H9 (cell line): ENCODE measurements around the gene ALX4. TPM values are rescaled to one million over a fixed set of nuclear protein-coding genes. Genes with fewer than 3 reads are reported as not detected.

Source experiments
- DNase-seq: peaks from one replicate; pipeline ENCODE4 v3.0.0-alpha.2; 2017
- H2AFZ ChIP-seq: one replicate; pipeline ENCODE4 v1.6.1; 2013; ENCODE audit warnings: mild to moderate bottlenecking, low read length, control low read depth, moderate library complexity
- H2AK5ac ChIP-seq: 2 replicates; pipeline ENCODE4 v1.6.1; 2013; ENCODE audit warnings: low read length, control low read depth, mixed read lengths; ENCODE audit not compliant: insufficient read length
- H2BK120ac ChIP-seq: one replicate; pipeline ENCODE4 v1.6.1; 2013; ENCODE audit warnings: low read depth, mild to moderate bottlenecking, low read length, control low read depth, inconsistent platforms; ENCODE audit not compliant: poor library complexity, severe bottlenecking
- H2BK12ac ChIP-seq: 2 replicates; pipeline ENCODE4 v1.6.1; 2013; ENCODE audit warnings: low read length, control low read depth, mixed read lengths, low read depth; ENCODE audit not compliant: insufficient read length
- H2BK15ac ChIP-seq: 2 replicates; pipeline ENCODE4 v1.6.1; 2013; ENCODE audit warnings: low read depth, low read length, control low read depth
- H2BK20ac ChIP-seq: one replicate; pipeline ENCODE4 v1.6.1; 2013; ENCODE audit warnings: low read depth, mild to moderate bottlenecking, low read length, control low read depth, inconsistent platforms; ENCODE audit not compliant: poor library complexity, severe bottlenecking
- H2BK5ac ChIP-seq: 2 replicates; pipeline ENCODE4 v1.6.1; 2013; ENCODE audit warnings: low read length, control low read depth, mixed read lengths; ENCODE audit not compliant: insufficient read length
- H3K14ac ChIP-seq: 2 replicates; pipeline ENCODE4 v1.6.1; 2013; ENCODE audit warnings: low read length, control low read depth; ENCODE audit not compliant: insufficient read depth
- H3K18ac ChIP-seq: 2 replicates; pipeline ENCODE4 v1.6.1; 2013; ENCODE audit warnings: low read depth, mild to moderate bottlenecking, mixed read lengths, low read length, control low read depth; ENCODE audit not compliant: insufficient read length
- H3K23ac ChIP-seq: 2 replicates; pipeline ENCODE4 v1.6.1; 2013; ENCODE audit warnings: low read length, control low read depth, mixed read lengths, low read depth; ENCODE audit not compliant: insufficient read length
- H3K23me2 ChIP-seq: 2 replicates; pipeline ENCODE4 v1.6.1; 2013; ENCODE audit warnings: low read depth, mild to moderate bottlenecking, mixed read lengths, low read length, control low read depth; ENCODE audit not compliant: insufficient read length, poor library complexity, severe bottlenecking
- H3K27ac ChIP-seq: 2 replicates; pipeline ENCODE4 v1.5.1; 2013; ENCODE audit warnings: low read length, control low read depth, mixed read lengths, low read depth; ENCODE audit not compliant: insufficient read length
- H3K27me3 ChIP-seq: 2 replicates; pipeline ENCODE4 v1.6.1; 2013; ENCODE audit warnings: low read length, control low read depth, inconsistent platforms; ENCODE audit not compliant: insufficient read depth
- H3K4ac ChIP-seq: 2 replicates; pipeline ENCODE4 v1.6.1; 2013; ENCODE audit warnings: low read depth, mild to moderate bottlenecking, control low read depth, inconsistent platforms, low read length, moderate library complexity
- H3K4me1 ChIP-seq: 2 replicates; pipeline ENCODE4 v1.6.1; 2013; ENCODE audit warnings: low read length, control low read depth, inconsistent platforms; ENCODE audit not compliant: insufficient read depth
- H3K4me2 ChIP-seq: 2 replicates; pipeline ENCODE4 v1.6.1; 2013; ENCODE audit warnings: low read length, control low read depth, mixed read lengths; ENCODE audit not compliant: insufficient read length, insufficient read depth
- H3K56ac ChIP-seq: 2 replicates; pipeline ENCODE4 v1.6.1; 2013; ENCODE audit warnings: low read depth, mild to moderate bottlenecking, mixed read lengths, low read length, control low read depth; ENCODE audit not compliant: insufficient read length
- H3K79me1 ChIP-seq: 2 replicates; pipeline ENCODE4 v1.6.1; 2013; ENCODE audit warnings: low read depth, mild to moderate bottlenecking, moderate library complexity, low read length, control low read depth, inconsistent platforms; ENCODE audit not compliant: insufficient read depth, poor library complexity, severe bottlenecking
- H3K79me2 ChIP-seq: 2 replicates; pipeline ENCODE4 v1.6.1; 2013; ENCODE audit warnings: low read length, control low read depth, inconsistent platforms; ENCODE audit not compliant: insufficient read depth
- H3K9ac ChIP-seq: 2 replicates; pipeline ENCODE4 v1.6.1; 2013; ENCODE audit warnings: low read length, control low read depth, mixed read lengths; ENCODE audit not compliant: insufficient read length; ENCODE audit errors: extremely low read depth
- H3K9me3 ChIP-seq: one replicate; pipeline ENCODE4 v1.6.1; 2013; ENCODE audit warnings: low read depth, low read length, inconsistent platforms; ENCODE audit not compliant: control insufficient read depth
- H3T11ph ChIP-seq: one replicate; pipeline ENCODE4 v1.6.1; 2013; ENCODE audit warnings: mild to moderate bottlenecking, low read length, control low read depth, inconsistent platforms
- H4K20me1 ChIP-seq: one replicate; pipeline ENCODE4 v1.6.1; 2013; ENCODE audit not compliant: control insufficient read depth, insufficient read length, insufficient read depth
- H4K5ac ChIP-seq: 2 replicates; pipeline ENCODE4 v1.6.1; 2013; ENCODE audit warnings: low read depth, mild to moderate bottlenecking, mixed read lengths, low read length, control low read depth; ENCODE audit not compliant: insufficient read length
- H4K8ac ChIP-seq: replicated peaks from 2 replicates; pipeline ENCODE4 v1.6.1; 2013; ENCODE audit warnings: low read length, control low read depth, mixed read lengths, low read depth; ENCODE audit not compliant: insufficient read length
- H4K91ac ChIP-seq: 2 replicates; pipeline ENCODE4 v1.6.1; 2013; ENCODE audit warnings: low read depth, mild to moderate bottlenecking, moderate library complexity, mixed read lengths, low read length, control low read depth; ENCODE audit not compliant: insufficient read length
- H3K27ac Mint-ChIP-seq, 3 experiments: 2 replicates in 2 of 3; 3 replicates in 1 of 3; pipeline ENCODE4 v1.8.0; 2020 to 2021; ENCODE audit warnings: mixed read lengths in 3 of 3, mild to moderate bottlenecking in 1 of 3, moderate library complexity in 1 of 3
- H3K27me3 Mint-ChIP-seq: 2 replicates; pipeline ENCODE4 v1.8.0; 2021; ENCODE audit warnings: low read depth, mild to moderate bottlenecking, moderate library complexity, mixed read lengths
- H3K36me3 Mint-ChIP-seq, 3 experiments: 2 replicates in 2 of 3; 3 replicates in 1 of 3; pipeline ENCODE4 v1.8.0; 2020 to 2021; ENCODE audit warnings: low read depth in 3 of 3, mixed read lengths in 3 of 3; ENCODE audit not compliant: insufficient read depth in 1 of 3
- H3K4me1 Mint-ChIP-seq, 2 experiments: 2 replicates each; pipeline ENCODE4 v1.8.0; 2020; ENCODE audit warnings: mixed read lengths in 2 of 2
- H3K4me3 Mint-ChIP-seq, 2 experiments: 2 replicates in 1 of 2; 3 replicates in 1 of 2; pipeline ENCODE4 v1.8.0; 2020 to 2021; ENCODE audit warnings: mild to moderate bottlenecking in 2 of 2, mixed read lengths in 2 of 2, moderate library complexity in 1 of 2
- H3K9me3 Mint-ChIP-seq, 2 experiments: 2 replicates in 1 of 2; 3 replicates in 1 of 2; pipeline ENCODE4 v1.8.0; 2020; ENCODE audit warnings: mild to moderate bottlenecking in 2 of 2, mixed read lengths in 2 of 2, moderate library complexity in 1 of 2
- CTCF ChIP-seq: fragments of 200-600 bp; sonication (generic); conservative IDR thresholded peaks from 3 replicates; pipeline ENCODE4 v1.8.0; 2021; ENCODE audit warnings: antibody characterized with exemption, mild to moderate bottlenecking
- WGBS: extraction: QIAGEN DNeasy Blood & Tissue Kit; methylation state at CpG from one replicate; pipeline ENCODE4 v1.1.7; 2013; ENCODE audit warnings: missing lambda C conversion rate, low lambda C conversion rate, mixed read lengths; ENCODE audit not compliant: insufficient read length; ENCODE audit errors: extremely low coverage; 5-methylcytosine and 5-hydroxymethylcytosine counted together
- total RNA-seq: library from RNA; stranded (reverse); gene quantifications from 2 replicates; pipeline ENCODE4 v1.2.1, GENCODE V29; 2021

The ALX4 gene
- total RNA-seq, 1 experiment from 2014 or later: not detected

- no peak overlapping the region for H2BK120ac ChIP-seq
- no peaks in the 10 kb centered on the region for H3K9me3 Mint-ChIP-seq
- no peaks in the 10 kb centered on the region for H3K27me3 Mint-ChIP-seq
- no peak overlapping the region for H4K8ac ChIP-seq
- no peak overlapping the region for H3K23ac ChIP-seq
- peak overlapping the region; percentile 24 for H2BK12ac ChIP-seq
- no peak overlapping the region for H3K4ac ChIP-seq
- H3K14ac ChIP-seq: 0 out of 2 replicates have a peak overlapping the region, but pooled peaks have one; percentile 9
- H3K9ac ChIP-seq: no peak overlapping the region
- H3T11ph ChIP-seq: no peak overlapping the region
- peak; percentile 73 for DNase-seq
- peak overlapping the region; percentile 25 for H3K27ac ChIP-seq
- no peak for TF ChIP-seq CTCF
- peaks cover 41 to 45% of the 10 kb centered on the region in 2 experiments for H3K4me1 Mint-ChIP-seq
- no peak overlapping the region for H4K5ac ChIP-seq
- peak overlapping the region; percentile 84 for H3K18ac ChIP-seq
- H3K27me3 ChIP-seq: no peaks in the 10 kb centered on the region
- H2AFZ ChIP-seq: no peak overlapping the region
- no peak overlapping the region for H2AK5ac ChIP-seq
- H2BK15ac ChIP-seq: no peak overlapping the region
- H3K56ac ChIP-seq: no peak overlapping the region
- H4K20me1 ChIP-seq: no peaks in the 10 kb centered on the region
- peaks cover 13% of the 10 kb centered on the region; the same call in 1 of the 2 replicates for H3K4me1 ChIP-seq
- H4K91ac ChIP-seq: peak overlapping the region; percentile 0
- H2BK20ac ChIP-seq: peak overlapping the region; percentile 15
- WGBS: no CpG with 5 or more reads among the region's 6 CpGs
- no peaks in the 10 kb centered on the region for H3K23me2 ChIP-seq
- H3K79me1 ChIP-seq: no peaks in the 10 kb centered on the region
- peak overlapping the region; percentile 14 for H3K4me2 ChIP-seq
- H2BK5ac ChIP-seq: no peak overlapping the region
- H3K79me2 ChIP-seq: no peaks in the 10 kb centered on the region
- peaks cover 11 to 23% (median 13%) of the 10 kb centered on the region in 3 experiments; a peak in 6 of 7 replicates for H3K36me3 Mint-ChIP-seq
- H3K9me3 ChIP-seq: no peaks in the 10 kb centered on the region
- peak overlapping the region; percentile 92 to 98 (median 94) for H3K27ac Mint-ChIP-seq
- H3K4me3 Mint-ChIP-seq: peak overlapping the region; percentile 36 to 52
Measured at GRCh38 chr11:44243595-44244343, 66.2 kb downstream of the ALX4 start.
